HepG2 (cell line): ENCODE measurements around the gene MAP3K1. TPM values are rescaled to one million over a fixed set of nuclear protein-coding genes. Genes with fewer than 3 reads are reported as not detected.

Experiments
- CC2D1A ChIP-seq: sonication (generic); formaldehyde crosslinking; IDR thresholded peaks from 2 replicates; pipeline ENCODE4 v1.8.1; 2023; ENCODE audit warnings: mild to moderate bottlenecking, missing genetic modification reagents
- EHMT2 ChIP-seq: fragments of 200-600 bp; sonication (generic); IDR thresholded peaks from 2 replicates; pipeline ENCODE4 v1.7.0; 2017; ENCODE audit warnings: antibody characterized with exemption, low read depth, low read length, borderline replicate concordance
- IKZF4 ChIP-seq: sonication (generic); formaldehyde crosslinking; IDR thresholded peaks from 2 replicates; pipeline ENCODE4 v1.5.1; 2020; ENCODE audit warnings: borderline replicate concordance, mild to moderate bottlenecking, low read depth, missing genetic modification reagents; ENCODE audit errors: not compliant biosample characterization
- KLF13 ChIP-seq: sonication (generic); formaldehyde crosslinking; IDR thresholded peaks from 2 replicates; pipeline ENCODE4 v1.4.0; 2020; ENCODE audit warnings: mild to moderate bottlenecking, missing genetic modification reagents
- RFX3 ChIP-seq: IDR thresholded peaks from 2 replicates; pipeline ENCODE4 v1.6.1; 2016; ENCODE audit warnings: missing biosample characterization, missing genetic modification reagents
- SNAPC2 ChIP-seq: sonication (generic); formaldehyde crosslinking; IDR thresholded peaks from 2 replicates; pipeline ENCODE4 v1.8.1; 2022; ENCODE audit warnings: mild to moderate bottlenecking, missing genetic modification reagents
- STAG1 ChIP-seq: sonication (generic); formaldehyde crosslinking; IDR thresholded peaks from 2 replicates; pipeline ENCODE4 v1.4.0; 2020; ENCODE audit warnings: missing genetic modification reagents
- TBX3 ChIP-seq: fragments of 450-650 bp; IDR thresholded peaks from 2 replicates; pipeline ENCODE4 v1.6.1; 2017; ENCODE audit warnings: antibody characterized with exemption, mild to moderate bottlenecking, inconsistent platforms, borderline replicate concordance
- ZNF143 ChIP-seq: sonication (generic); formaldehyde crosslinking; IDR thresholded peaks from 2 replicates; pipeline ENCODE4 v1.4.0; 2020; ENCODE audit warnings: missing genetic modification reagents
- ZNF333 ChIP-seq: sonication (generic); formaldehyde crosslinking; IDR thresholded peaks from 2 replicates; pipeline ENCODE4 v1.4.0; 2020; ENCODE audit warnings: mild to moderate bottlenecking, missing genetic modification reagents, borderline replicate concordance
- ZNF780A ChIP-seq: sonication (generic); formaldehyde crosslinking; IDR thresholded peaks from 2 replicates; pipeline ENCODE4 v1.8.0; 2022; ENCODE audit warnings: mild to moderate bottlenecking, missing genetic modification reagents, moderate library complexity
- polyA plus RNA-seq, 8 experiments: library from polyadenylated mRNA; depleted of rRNA in 3 of 8; stranded (reverse) in 7 of 8; unstranded in 1 of 8; fragments of >200 nt; fragmentation: Illumina TruSeq in 4 of 8; extraction: Trizol in 4 of 8; gene quantifications; 2 replicates each; pipeline versions ENCODE4 v1.2.1 to v1.2.3, GENCODE V29; 2011 to 2016; ENCODE audit warnings: low read depth in 4 of 8, missing spikeins in 1 of 8, mixed read lengths in 1 of 8; ENCODE audit not compliant: insufficient read depth in 1 of 8
- total RNA-seq, 5 experiments: library from RNA; depleted of rRNA; stranded (reverse); fragments of >200 nt; fragmentation: Illumina TruSeq; extraction: Trizol; gene quantifications; 2 replicates each; pipeline ENCODE4 v1.2.3, GENCODE V29; 2016; ENCODE audit warnings: low read depth in 1 of 5
- TF ChIP-seq, protein P1 (sequence below): IDR thresholded peaks from 2 replicates; pipeline ENCODE4 v1.6.1; 2016; ENCODE audit warnings: mild to moderate bottlenecking, missing biosample characterization, missing genetic modification reagents
- TF ChIP-seq, protein P2 (sequence below): sonication (generic); formaldehyde crosslinking; IDR thresholded peaks from 2 replicates; pipeline ENCODE4 v1.5.1; 2020; ENCODE audit warnings: missing genetic modification reagents, mild to moderate bottlenecking, borderline replicate concordance
- TF ChIP-seq, protein P3 (sequence below): sonication (generic); formaldehyde crosslinking; IDR thresholded peaks from 2 replicates; pipeline ENCODE4 v1.8.0; 2022; ENCODE audit warnings: mild to moderate bottlenecking, missing genetic modification reagents; ENCODE audit not compliant: insufficient replicate concordance
- TF ChIP-seq, protein P4 (sequence below): sonication (generic); formaldehyde crosslinking; IDR thresholded peaks from 2 replicates; pipeline ENCODE4 v1.4.0; 2020; ENCODE audit warnings: missing genetic modification reagents
- TF ChIP-seq, protein P5 (sequence below): sonication (generic); formaldehyde crosslinking; IDR thresholded peaks from 2 replicates; pipeline ENCODE4 v1.5.1; 2020; ENCODE audit warnings: mild to moderate bottlenecking, missing genetic modification reagents, borderline replicate concordance
- TF ChIP-seq, protein P6 (sequence below): sonication (generic); formaldehyde crosslinking; IDR thresholded peaks from 2 replicates; pipeline ENCODE4 v1.5.1; 2020; ENCODE audit warnings: mild to moderate bottlenecking, missing genetic modification reagents, moderate library complexity

The MAP3K1 gene
- total and polyA plus RNA-seq, 2 of the 13 experiments (the other 11 are each of a cell fraction or from before 2014, with no cell fraction given) = 16.4 to 30.3 TPM

DNA sequence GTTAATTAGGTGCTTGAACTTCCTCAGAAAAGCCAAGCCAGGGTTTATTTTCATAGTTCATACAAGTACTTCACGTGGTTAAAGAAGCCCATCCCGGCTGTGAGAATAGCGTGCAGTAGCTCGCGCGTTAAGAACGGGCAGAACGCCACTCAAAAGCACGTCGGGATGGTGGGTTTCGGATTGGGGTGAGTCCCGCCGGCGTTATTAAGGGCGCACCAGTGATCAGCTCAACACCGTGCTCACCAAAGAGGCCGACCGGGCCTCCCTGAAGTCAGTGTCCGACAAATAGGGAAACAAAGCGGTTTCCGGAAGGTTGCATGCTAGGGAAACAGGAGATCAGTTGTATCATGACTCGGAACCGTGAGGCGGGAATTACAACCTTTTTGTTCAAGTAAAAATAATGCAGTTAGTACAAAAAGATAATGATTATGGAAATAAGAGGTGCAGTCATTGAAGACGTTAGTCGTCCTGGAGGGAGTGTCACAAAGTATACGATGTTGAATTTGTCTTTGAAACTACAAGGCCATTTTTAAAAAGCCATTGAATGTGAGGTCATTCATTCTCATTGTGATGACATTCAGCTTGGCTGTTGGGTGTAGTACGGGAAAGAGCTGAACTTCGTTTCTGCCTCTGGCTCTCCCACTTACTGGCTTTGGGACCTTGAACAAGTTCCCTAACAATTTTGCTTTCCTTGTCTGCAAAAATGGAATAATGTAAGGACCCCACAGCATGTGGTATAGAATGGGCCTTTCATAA, 95.0 kb downstream of the MAP3K1 start (continued):
- TF ChIP-seq CC2D1A (no peak), TBX3 (no peak), SNAPC2 (no peak), KLF13 (CRISPR knock-in tag) (no peak), ZNF143 (no peak), RFX3 (CRISPR knock-in tag) (no peak), IKZF4 (CRISPR knock-in tag) (no peak), ZNF780A (CRISPR knock-in tag) (no peak), STAG1 (CRISPR knock-in tag) (peak; percentile 17; the same call in 1 of the 2 replicates), EHMT2 (no peak), ZNF333 (CRISPR knock-in tag) (no peak)
- TF ChIP-seq, protein P1, sequence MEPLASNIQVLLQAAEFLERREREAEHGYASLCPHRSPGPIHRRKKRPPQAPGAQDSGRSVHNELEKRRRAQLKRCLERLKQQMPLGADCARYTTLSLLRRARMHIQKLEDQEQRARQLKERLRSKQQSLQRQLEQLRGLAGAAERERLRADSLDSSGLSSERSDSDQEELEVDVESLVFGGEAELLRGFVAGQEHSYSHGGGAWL = no peak; the same call in 1 of the 2 replicates
- TF ChIP-seq, protein P2, sequence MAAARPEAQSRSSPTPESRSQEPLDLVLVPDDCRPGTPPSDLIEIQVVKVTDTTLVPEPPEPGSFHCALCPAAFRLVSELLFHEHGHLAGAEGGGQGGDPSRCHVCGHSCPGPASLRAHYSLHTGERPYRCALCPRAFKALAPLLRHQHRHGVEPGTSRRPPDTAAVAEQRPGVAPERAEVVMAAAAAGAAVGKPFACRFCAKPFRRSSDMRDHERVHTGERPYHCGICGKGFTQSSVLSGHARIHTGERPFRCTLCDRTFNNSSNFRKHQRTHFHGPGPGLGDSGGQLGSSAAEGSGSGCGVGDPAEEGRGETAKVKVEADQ (CRISPR knock-in tag) = no peak
- TF ChIP-seq, protein P3, sequence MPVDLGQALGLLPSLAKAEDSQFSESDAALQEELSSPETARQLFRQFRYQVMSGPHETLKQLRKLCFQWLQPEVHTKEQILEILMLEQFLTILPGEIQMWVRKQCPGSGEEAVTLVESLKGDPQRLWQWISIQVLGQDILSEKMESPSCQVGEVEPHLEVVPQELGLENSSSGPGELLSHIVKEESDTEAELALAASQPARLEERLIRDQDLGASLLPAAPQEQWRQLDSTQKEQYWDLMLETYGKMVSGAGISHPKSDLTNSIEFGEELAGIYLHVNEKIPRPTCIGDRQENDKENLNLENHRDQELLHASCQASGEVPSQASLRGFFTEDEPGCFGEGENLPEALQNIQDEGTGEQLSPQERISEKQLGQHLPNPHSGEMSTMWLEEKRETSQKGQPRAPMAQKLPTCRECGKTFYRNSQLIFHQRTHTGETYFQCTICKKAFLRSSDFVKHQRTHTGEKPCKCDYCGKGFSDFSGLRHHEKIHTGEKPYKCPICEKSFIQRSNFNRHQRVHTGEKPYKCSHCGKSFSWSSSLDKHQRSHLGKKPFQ (CRISPR knock-in tag) = peak; percentile 35
- TF ChIP-seq, protein P4, sequence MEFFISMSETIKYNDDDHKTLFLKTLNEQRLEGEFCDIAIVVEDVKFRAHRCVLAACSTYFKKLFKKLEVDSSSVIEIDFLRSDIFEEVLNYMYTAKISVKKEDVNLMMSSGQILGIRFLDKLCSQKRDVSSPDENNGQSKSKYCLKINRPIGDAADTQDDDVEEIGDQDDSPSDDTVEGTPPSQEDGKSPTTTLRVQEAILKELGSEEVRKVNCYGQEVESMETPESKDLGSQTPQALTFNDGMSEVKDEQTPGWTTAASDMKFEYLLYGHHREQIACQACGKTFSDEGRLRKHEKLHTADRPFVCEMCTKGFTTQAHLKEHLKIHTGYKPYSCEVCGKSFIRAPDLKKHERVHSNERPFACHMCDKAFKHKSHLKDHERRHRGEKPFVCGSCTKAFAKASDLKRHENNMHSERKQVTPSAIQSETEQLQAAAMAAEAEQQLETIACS (CRISPR knock-in tag) = no peak
- TF ChIP-seq, protein P5, sequence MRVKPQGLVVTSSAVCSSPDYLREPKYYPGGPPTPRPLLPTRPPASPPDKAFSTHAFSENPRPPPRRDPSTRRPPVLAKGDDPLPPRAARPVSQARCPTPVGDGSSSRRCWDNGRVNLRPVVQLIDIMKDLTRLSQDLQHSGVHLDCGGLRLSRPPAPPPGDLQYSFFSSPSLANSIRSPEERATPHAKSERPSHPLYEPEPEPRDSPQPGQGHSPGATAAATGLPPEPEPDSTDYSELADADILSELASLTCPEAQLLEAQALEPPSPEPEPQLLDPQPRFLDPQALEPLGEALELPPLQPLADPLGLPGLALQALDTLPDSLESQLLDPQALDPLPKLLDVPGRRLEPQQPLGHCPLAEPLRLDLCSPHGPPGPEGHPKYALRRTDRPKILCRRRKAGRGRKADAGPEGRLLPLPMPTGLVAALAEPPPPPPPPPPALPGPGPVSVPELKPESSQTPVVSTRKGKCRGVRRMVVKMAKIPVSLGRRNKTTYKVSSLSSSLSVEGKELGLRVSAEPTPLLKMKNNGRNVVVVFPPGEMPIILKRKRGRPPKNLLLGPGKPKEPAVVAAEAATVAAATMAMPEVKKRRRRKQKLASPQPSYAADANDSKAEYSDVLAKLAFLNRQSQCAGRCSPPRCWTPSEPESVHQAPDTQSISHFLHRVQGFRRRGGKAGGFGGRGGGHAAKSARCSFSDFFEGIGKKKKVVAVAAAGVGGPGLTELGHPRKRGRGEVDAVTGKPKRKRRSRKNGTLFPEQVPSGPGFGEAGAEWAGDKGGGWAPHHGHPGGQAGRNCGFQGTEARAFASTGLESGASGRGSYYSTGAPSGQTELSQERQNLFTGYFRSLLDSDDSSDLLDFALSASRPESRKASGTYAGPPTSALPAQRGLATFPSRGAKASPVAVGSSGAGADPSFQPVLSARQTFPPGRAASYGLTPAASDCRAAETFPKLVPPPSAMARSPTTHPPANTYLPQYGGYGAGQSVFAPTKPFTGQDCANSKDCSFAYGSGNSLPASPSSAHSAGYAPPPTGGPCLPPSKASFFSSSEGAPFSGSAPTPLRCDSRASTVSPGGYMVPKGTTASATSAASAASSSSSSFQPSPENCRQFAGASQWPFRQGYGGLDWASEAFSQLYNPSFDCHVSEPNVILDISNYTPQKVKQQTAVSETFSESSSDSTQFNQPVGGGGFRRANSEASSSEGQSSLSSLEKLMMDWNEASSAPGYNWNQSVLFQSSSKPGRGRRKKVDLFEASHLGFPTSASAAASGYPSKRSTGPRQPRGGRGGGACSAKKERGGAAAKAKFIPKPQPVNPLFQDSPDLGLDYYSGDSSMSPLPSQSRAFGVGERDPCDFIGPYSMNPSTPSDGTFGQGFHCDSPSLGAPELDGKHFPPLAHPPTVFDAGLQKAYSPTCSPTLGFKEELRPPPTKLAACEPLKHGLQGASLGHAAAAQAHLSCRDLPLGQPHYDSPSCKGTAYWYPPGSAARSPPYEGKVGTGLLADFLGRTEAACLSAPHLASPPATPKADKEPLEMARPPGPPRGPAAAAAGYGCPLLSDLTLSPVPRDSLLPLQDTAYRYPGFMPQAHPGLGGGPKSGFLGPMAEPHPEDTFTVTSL = peak; percentile 18; the same call in 1 of the 2 replicates
- TF ChIP-seq, protein P6, sequence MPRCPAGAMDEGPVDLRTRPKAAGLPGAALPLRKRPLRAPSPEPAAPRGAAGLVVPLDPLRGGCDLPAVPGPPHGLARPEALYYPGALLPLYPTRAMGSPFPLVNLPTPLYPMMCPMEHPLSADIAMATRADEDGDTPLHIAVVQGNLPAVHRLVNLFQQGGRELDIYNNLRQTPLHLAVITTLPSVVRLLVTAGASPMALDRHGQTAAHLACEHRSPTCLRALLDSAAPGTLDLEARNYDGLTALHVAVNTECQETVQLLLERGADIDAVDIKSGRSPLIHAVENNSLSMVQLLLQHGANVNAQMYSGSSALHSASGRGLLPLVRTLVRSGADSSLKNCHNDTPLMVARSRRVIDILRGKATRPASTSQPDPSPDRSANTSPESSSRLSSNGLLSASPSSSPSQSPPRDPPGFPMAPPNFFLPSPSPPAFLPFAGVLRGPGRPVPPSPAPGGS = 0 out of 2 replicates have a peak, but pooled peaks have one; percentile 38
